ENCODE measurements around the gene NGEF. TPM values are rescaled to one million over a fixed set of nuclear protein-coding genes. Genes with fewer than 3 reads are reported as not detected.

The NGEF gene, protein sequence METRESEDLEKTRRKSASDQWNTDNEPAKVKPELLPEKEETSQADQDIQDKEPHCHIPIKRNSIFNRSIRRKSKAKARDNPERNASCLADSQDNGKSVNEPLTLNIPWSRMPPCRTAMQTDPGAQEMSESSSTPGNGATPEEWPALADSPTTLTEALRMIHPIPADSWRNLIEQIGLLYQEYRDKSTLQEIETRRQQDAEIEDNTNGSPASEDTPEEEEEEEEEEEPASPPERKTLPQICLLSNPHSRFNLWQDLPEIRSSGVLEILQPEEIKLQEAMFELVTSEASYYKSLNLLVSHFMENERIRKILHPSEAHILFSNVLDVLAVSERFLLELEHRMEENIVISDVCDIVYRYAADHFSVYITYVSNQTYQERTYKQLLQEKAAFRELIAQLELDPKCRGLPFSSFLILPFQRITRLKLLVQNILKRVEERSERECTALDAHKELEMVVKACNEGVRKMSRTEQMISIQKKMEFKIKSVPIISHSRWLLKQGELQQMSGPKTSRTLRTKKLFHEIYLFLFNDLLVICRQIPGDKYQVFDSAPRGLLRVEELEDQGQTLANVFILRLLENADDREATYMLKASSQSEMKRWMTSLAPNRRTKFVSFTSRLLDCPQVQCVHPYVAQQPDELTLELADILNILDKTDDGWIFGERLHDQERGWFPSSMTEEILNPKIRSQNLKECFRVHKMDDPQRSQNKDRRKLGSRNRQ
- total RNA-seq = 33.5 TPM

DNA sequence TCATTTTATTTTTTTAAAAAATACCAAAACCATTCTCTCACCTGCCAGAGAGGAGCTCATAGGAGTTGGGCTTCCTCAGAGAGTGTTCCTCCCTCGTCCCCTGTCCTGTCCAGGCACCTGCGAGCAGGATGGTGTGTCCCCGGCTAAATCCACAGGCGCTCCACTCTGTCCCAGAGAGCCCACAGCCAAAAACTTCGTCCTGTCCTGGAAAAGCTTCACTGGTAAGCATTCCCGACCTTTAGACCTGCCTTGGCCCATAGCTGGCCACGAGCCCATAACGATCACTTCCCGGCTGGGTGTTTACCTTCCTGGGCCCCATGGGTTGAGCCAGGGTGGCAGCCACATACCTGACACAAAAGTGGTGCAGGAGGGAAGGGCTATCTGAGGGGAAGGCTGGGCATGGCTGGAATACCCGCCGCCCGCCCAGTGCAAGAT, at the start of gene NGEF:
Gene NGEF, minus strand, starts transcription at position 230 of the 435 bp plus-strand sequence. CDS start 38,366 bp downstream, outside the sequence.

DNA sequence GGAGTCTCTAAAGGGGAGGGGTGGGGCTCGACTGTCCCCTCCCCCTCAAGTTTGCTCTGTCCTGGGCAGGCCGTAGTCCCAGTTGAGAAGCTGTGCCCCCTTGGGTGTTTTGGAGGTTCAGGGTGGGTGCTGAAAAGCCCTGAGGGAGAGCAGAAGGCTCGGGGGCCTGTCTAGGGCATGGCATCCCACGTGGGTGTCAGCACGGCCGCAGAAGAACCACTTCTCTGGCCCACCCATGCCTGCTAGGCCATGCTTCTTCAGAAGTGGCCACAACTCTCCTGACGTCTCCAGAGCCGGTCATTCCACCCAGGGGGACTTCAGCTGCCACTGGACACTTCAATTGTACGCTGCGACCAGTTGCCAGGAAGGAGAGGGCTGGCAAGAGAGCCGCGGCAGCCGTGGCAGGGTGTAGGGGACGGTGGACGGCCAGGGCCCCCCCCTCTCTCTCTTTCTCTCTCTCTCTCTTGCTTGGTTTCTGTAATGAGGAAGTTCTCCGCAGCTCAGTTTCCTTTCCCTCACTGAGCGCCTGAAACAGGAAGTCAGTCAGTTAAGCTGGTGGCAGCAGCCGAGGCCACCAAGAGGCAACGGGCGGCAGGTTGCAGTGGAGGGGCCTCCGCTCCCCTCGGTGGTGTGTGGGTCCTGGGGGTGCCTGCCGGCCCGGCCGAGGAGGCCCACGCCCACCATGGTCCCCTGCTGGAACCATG, 46.9 kb upstream of the NGEF start, which contains the start of gene INPP5D:
Gene INPP5D, plus strand, starts transcription at position 546 of the 704 bp plus-strand sequence. Its CDS starts 137 bp downstream, at position 683.

DNA sequence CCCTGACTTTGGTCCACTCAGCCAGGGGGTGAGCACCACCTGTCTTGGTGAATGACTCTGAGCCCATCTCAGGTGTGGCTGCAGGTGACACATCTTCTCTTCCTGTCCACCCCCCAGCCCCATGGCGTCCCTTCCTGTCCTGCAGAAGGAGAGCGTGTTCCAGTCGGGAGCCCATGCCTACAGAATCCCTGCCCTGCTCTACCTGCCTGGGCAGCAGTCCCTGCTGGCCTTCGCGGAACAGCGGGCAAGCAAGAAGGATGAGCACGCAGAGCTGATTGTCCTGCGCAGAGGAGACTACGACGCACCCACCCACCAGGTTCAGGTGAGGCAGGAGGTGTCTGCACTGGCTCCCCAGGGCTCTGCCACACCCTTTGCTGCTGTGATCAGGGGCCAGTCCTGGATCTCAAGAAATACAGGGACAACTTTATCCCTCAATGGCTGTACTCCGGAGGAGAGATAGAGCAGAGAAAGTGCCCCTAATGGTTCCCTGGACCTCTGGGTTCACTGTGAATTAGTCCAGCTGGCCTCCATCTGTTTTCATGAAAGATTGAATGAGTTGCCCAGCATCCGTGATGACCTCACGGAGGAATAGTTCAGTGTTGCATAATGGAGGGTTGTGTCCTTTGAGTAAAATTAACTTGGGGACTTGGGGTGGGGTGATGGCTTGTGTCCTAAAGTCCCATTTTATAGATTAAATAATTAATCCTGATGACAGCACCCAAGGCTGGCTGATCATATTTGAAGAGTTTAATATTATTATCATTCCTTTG, 19.7 kb upstream of the NGEF start, which contains the start of gene NEU2:
Gene NEU2, plus strand, starts transcription at position 122 of the 770 bp plus-strand sequence. Its CDS starts 0 bp downstream, at position 122.

DNA sequence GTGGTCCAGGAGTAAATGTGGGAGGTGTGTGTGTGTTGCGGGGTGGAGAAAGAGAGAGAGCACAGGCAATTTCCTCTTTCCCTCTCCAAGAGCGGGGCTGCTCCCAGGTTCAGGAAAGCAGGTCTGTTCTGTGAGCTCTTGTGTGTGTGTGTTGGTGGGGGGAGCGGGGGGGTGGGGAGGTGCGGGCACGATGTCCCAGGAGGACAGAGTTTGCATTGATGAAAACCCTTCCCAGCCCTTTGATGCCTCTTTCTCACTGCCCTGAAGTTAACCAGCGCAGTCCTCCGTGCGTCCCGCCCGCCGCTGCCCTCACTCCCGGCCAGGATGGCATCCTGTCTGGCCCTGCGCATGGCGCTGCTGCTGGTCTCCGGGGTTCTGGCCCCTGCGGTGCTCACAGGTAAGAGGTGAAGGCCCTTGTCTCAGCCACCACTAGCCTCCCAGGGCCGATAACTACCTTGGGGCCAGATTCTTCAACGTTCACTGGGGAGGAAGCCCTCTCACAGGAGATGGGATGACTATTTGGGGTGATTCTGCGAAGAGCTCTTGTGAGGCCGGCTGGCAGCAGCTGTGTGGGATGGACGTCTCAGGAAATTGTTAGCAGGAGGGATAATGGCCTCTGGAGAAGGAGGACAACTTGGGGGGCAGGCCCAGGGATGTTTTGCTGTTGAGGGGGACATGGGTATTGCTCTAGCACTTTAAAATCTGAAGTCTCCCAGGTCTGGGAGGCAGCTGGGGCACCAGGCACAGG, 142.9 kb downstream of the NGEF start, which contains the start of gene SNORC:
Gene SNORC, plus strand, starts transcription at position 247 of the 748 bp plus-strand sequence. Its CDS starts 78 bp downstream, at position 325.

Small RNAs within 50 kb of the gene (small RNA-seq; reads per million reads assigned to genes)
- gene RF00019 (ENCODE audit: low replicate concordance) = not detected

Other genes with a start within 250 kb of the NGEF start
- gene KCNJ13, start 236.7 kb downstream of the NGEF start, total RNA-seq = 3.8 TPM
- 2.8 TPM for gene SNORC, start 143.0 kb downstream of the NGEF start, total RNA-seq
- not detected for gene NEU2, start 19.4 kb upstream of the NGEF start, total RNA-seq
- 8.5 TPM for gene INPP5D, start 47.1 kb upstream of the NGEF start, total RNA-seq
- gene ATG16L1, start 238.4 kb upstream of the NGEF start, total RNA-seq = 59.5 TPM